K562 (cell line): ENCODE data around the gene MUCL3. TPM values are rescaled to one million over a fixed set of nuclear protein-coding genes. Genes with fewer than 3 reads are reported as not detected.

Source experiments
- CTBP1 ChIP-seq: fragments of 450-650 bp; IDR thresholded peaks from 2 replicates; pipeline ENCODE4 v1.6.1; 2016; ENCODE audit warnings: borderline replicate concordance
- DDX20 ChIP-seq: fragments of 450-650 bp; IDR thresholded peaks from 2 replicates; pipeline ENCODE4 v1.6.1; 2016; ENCODE audit warnings: missing genetic modification characterization, low read depth, mild to moderate bottlenecking, missing compliant biosample characterization, moderate library complexity
- FOXP1 ChIP-seq: sonication (generic); formaldehyde crosslinking; IDR thresholded peaks from 2 replicates; pipeline ENCODE4 v1.8.0; 2022; ENCODE audit warnings: mild to moderate bottlenecking, missing genetic modification reagents
- HDAC2 ChIP-seq: fragments of 450-650 bp; IDR thresholded peaks from 2 replicates; pipeline ENCODE4 v1.6.1; 2016; ENCODE audit warnings: mild to moderate bottlenecking
- HIVEP1 ChIP-seq: fragments of 250-450 bp; sonication (Bioruptor Pico); IDR thresholded peaks from 2 replicates; pipeline ENCODE4 v1.4.0; 2020; ENCODE audit warnings: mild to moderate bottlenecking
- PBX2 ChIP-seq, 2 experiments: IDR thresholded peaks in 1 of 2; conservative IDR thresholded peaks in 1 of 2; 2 replicates each; pipeline ENCODE4 v1.6.1; 2016; ENCODE audit warnings: low read depth in 2 of 2, mild to moderate bottlenecking in 1 of 2, missing compliant biosample characterization in 1 of 2, missing genetic modification characterization in 1 of 2, moderate library complexity in 1 of 2
- POLR3G ChIP-seq: IDR thresholded peaks from 2 replicates; pipeline ENCODE4 v1.6.1; 2011; ENCODE audit not compliant: insufficient read length, insufficient replicate concordance; ENCODE audit errors: extremely low read depth
- RBFOX2 ChIP-seq: fragments of 200-400 bp; formaldehyde crosslinking; IDR thresholded peaks from 2 replicates; pipeline ENCODE4 v1.6.1; 2017; ENCODE audit warnings: low read depth, mild to moderate bottlenecking, low read length, moderate library complexity
- SMARCA5 ChIP-seq: fragments of 450-650 bp; IDR thresholded peaks from 2 replicates; pipeline ENCODE4 v1.6.1; 2016
- TBL1XR1 ChIP-seq, 2 experiments: IDR thresholded peaks; 2 replicates each; pipeline ENCODE4 v1.6.1; 2012; ENCODE audit warnings: improper control_type of control experiment in 2 of 2, low read length in 2 of 2, mild to moderate bottlenecking in 1 of 2
- ZBTB8A ChIP-seq: fragments of 450-650 bp; IDR thresholded peaks from 2 replicates; pipeline ENCODE4 v1.6.1; 2018; ENCODE audit warnings: mild to moderate bottlenecking, moderate library complexity; ENCODE audit not compliant: partially characterized antibody
- ZNF24 ChIP-seq: fragments of 450-650 bp; IDR thresholded peaks from 2 replicates; pipeline ENCODE4 v1.6.1; 2016
- ZNF3 ChIP-seq: fragments of 250-450 bp; sonication (Bioruptor Pico); IDR thresholded peaks from 2 replicates; pipeline ENCODE4 v1.5.0; 2021; ENCODE audit warnings: mild to moderate bottlenecking, moderate library complexity
- ZNF445 ChIP-seq: fragments of 250-450 bp; sonication (Bioruptor Pico); IDR thresholded peaks from 2 replicates; pipeline ENCODE4 v1.4.0; 2020; ENCODE audit warnings: low read depth, mild to moderate bottlenecking, moderate library complexity
- ZNF717 ChIP-seq: fragments of 250-450 bp; sonication (Bioruptor Pico); IDR thresholded peaks from 2 replicates; pipeline ENCODE4 v1.5.0; 2021
- ZNF766 ChIP-seq: fragments of 200-800 bp; sonication (Bioruptor generic); conservative IDR thresholded peaks from 2 replicates; pipeline ENCODE4 v1.6.1; 2016; ENCODE audit warnings: missing genetic modification characterization, missing compliant biosample characterization
- ZNF780A ChIP-seq: fragments of 250-450 bp; sonication (Bioruptor Pico); IDR thresholded peaks from 2 replicates; pipeline ENCODE4 v1.5.0; 2021; ENCODE audit warnings: mild to moderate bottlenecking
- polyA plus RNA-seq, 8 experiments: library from polyadenylated mRNA; depleted of rRNA in 4 of 8; stranded (reverse) in 5 of 8; unstranded in 3 of 8; fragments of >200 nt; fragmentation: Nextera tagmentation in 2 of 8; fragmentation: Illumina TruSeq in 1 of 8; extraction: Ambion mirVana in 2 of 8; extraction: Trizol in 1 of 8; gene quantifications; 2 replicates each; pipeline versions ENCODE4 v1.2.1 to v1.2.3, GENCODE V29; 2011 to 2014; ENCODE audit warnings: inconsistent platforms in 1 of 8, missing spikeins in 1 of 8
- total RNA-seq, 7 experiments: library from RNA; depleted of rRNA in 6 of 7; stranded (reverse); fragments of >200 nt in 6 of 7; fragmentation: Illumina TruSeq in 2 of 7; extraction: Trizol in 2 of 7; gene quantifications; 2 replicates each; pipeline versions ENCODE4 v1.2.1 to v1.2.3, GENCODE V29; 2011 to 2021; ENCODE audit warnings: low replicate concordance in 1 of 7
- TF ChIP-seq, protein P1 (sequence below): fragments of 250-450 bp; sonication (Bioruptor Pico); IDR thresholded peaks from 2 replicates; pipeline ENCODE4 v1.9.0; 2021; ENCODE audit warnings: mild to moderate bottlenecking, inconsistent platforms
- TF ChIP-seq, protein P2 (sequence below): fragments of 450-650 bp; IDR thresholded peaks from 2 replicates; pipeline ENCODE4 v1.7.0; 2016; ENCODE audit warnings: borderline replicate concordance

Gene MUCL3
- total and polyA plus RNA-seq, 9 of the 15 experiments (the other 6 are each of a cell fraction or from before 2014, with no cell fraction given): 0.07 TPM; not detected in 8

- TF ChIP-seq PBX2 (CRISPR knock-in tag; IDR thresholded peaks at IDR 0.05; ENCODE audit: low read depth) (no peak), PBX2 (tag; conservative IDR thresholded peaks at IDR 0.05; ENCODE audit: low read depth) (peak; percentile 15; the same call in 1 of the 2 replicates), POLR3G (no peak), FOXP1 (CRISPR knock-in tag) (0 out of 2 replicates have a peak, but pooled peaks have one; percentile 40), HDAC2 (peak; percentile 99), ZNF766 (CRISPR knock-in tag) (peak; percentile 98), ZNF3 (CRISPR knock-in tag) (no peak), ZNF717 (CRISPR knock-in tag) (no peak), ZBTB8A (no peak), HIVEP1 (CRISPR knock-in tag) (peak; percentile 60; the same call in 1 of the 2 replicates), DDX20 (peak; percentile 75; the same call in 1 of the 2 replicates), CTBP1 (peak; percentile 94), ZNF24 (peak; percentile 43), ZNF780A (no peak), TBL1XR1 (IDR thresholded peaks at IDR 0.05; ENCODE audit: low read length in 2 of 2) (peak; percentile 7 to 67; a peak in 1 of 4 replicates), SMARCA5 (peak; percentile 100), RBFOX2 (peak; percentile 83), ZNF445 (CRISPR knock-in tag) (no peak)
- TF ChIP-seq, protein P1, sequence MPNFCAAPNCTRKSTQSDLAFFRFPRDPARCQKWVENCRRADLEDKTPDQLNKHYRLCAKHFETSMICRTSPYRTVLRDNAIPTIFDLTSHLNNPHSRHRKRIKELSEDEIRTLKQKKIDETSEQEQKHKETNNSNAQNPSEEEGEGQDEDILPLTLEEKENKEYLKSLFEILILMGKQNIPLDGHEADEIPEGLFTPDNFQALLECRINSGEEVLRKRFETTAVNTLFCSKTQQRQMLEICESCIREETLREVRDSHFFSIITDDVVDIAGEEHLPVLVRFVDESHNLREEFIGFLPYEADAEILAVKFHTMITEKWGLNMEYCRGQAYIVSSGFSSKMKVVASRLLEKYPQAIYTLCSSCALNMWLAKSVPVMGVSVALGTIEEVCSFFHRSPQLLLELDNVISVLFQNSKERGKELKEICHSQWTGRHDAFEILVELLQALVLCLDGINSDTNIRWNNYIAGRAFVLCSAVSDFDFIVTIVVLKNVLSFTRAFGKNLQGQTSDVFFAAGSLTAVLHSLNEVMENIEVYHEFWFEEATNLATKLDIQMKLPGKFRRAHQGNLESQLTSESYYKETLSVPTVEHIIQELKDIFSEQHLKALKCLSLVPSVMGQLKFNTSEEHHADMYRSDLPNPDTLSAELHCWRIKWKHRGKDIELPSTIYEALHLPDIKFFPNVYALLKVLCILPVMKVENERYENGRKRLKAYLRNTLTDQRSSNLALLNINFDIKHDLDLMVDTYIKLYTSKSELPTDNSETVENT (CRISPR knock-in tag): peak; percentile 34; the same call in 1 of the 2 replicates
- TF ChIP-seq, protein P2, sequence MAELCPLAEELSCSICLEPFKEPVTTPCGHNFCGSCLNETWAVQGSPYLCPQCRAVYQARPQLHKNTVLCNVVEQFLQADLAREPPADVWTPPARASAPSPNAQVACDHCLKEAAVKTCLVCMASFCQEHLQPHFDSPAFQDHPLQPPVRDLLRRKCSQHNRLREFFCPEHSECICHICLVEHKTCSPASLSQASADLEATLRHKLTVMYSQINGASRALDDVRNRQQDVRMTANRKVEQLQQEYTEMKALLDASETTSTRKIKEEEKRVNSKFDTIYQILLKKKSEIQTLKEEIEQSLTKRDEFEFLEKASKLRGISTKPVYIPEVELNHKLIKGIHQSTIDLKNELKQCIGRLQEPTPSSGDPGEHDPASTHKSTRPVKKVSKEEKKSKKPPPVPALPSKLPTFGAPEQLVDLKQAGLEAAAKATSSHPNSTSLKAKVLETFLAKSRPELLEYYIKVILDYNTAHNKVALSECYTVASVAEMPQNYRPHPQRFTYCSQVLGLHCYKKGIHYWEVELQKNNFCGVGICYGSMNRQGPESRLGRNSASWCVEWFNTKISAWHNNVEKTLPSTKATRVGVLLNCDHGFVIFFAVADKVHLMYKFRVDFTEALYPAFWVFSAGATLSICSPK: peak; percentile 95; the same call in 1 of the 2 replicates
Observed at GRCh38 chr6:30907758-30908591, 32.8 kb upstream of the MUCL3 start, which contains the start of gene GTF2H4 (continued).
